ENCODE measurements around the gene ACER3.
"Not testable (repeated sequence)": the region's sequence is repeated elsewhere in the genome, so short reads cannot be mapped to it uniquely, and the experiment has no call there.

The ACER3 gene

DNA sequence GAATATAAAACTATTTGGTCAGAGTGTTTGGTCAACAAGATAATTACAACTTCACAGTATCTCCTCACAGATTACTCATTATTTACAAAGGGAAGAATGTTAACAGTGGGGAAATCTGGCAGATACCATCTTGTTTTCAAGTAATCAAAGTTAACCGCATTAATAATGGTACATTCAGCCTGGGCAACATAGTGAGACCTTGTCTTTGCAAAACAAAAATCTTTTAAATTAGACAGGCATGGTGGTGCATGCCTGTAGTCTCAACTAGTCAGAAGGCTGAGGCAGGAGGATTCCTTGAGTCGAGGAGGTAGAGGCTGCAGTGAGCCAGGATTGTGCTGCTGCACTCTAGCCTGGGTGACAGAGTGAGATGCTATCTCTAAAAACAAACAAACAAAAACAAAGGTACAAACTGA lies 78.5 kb downstream of the ACER3 start:
- no peak for DNase-seq

DNA sequence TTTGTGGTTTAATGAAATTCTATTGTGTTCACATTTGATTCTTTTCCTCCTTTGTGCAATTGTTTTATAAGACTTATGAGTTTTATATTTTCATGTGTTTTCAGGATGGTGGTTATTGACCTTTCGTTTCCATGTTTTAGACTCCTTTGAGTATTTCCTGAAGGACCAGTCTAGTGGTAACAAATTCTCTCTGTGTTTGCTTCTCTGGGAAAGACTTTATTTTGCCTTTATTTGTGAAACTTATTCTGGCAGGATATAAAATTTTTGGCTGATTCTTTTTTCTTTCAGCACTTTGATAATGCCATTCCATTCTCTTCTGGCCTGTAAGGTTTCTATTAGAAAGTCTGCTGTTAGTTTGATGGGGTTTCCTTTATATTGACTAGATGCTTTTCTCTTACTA lies 83.5 kb downstream of the ACER3 start:
- no peak for DNase-seq

DNA sequence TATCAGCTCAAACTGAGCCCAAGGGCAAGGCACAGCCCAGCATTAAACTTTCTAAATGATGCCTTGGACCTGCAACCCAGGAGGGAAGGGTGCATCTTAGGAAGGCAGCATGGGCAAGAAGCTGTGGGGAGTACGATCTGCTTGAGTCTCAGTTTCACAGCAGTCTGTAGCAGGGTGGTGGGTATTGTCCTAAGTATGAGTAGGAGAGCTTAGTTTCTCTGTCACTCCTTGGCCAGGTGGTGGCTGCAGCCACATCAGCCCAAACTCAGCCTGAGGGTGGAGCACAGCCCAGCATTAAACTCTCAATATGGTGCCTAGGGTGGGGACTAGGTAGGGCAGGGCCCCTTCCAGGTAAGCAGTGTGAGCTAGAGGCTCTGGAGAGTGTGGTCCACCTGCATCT lies 85.5 kb downstream of the ACER3 start:
- DNase-seq: no peak

DNA sequence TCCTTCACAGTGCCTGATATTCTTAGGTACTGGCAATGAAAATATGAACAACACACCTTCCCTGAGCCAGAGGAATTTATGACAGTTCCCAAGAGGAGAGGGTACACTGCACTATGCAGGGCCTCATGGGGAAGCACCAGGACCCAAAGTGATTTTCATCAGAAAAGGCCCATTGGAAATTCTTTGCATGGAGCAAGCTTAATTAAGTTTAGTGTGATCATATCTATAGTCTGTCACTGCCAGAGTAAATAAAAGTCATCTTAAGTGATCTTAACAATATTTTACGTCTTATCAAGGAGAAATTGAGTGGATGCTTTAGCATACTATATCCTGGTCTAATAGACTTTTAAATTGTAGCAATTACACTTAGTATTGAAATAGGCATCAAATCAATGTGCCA lies 86.5 kb downstream of the ACER3 start:
- DNase-seq: no peak

DNA sequence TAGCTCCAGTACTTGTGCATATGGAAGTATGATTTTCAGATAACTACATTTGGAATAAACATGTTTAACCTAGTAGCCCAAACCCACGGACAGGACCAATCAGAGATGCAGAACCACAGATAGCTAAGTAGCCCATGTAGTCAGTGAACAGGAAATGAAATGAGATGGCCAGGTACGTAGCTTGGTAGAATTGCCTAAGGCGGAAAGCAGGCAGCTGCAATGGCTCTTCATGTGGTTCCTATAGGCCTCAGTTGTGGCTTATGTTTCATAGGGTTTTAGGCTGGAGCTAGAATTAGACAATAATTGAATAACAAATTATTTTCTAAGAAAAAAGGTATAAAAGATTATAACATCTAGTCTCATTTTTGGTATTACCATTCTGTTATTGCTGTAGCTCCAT lies 87.1 kb downstream of the ACER3 start:
- no peak for DNase-seq

DNA sequence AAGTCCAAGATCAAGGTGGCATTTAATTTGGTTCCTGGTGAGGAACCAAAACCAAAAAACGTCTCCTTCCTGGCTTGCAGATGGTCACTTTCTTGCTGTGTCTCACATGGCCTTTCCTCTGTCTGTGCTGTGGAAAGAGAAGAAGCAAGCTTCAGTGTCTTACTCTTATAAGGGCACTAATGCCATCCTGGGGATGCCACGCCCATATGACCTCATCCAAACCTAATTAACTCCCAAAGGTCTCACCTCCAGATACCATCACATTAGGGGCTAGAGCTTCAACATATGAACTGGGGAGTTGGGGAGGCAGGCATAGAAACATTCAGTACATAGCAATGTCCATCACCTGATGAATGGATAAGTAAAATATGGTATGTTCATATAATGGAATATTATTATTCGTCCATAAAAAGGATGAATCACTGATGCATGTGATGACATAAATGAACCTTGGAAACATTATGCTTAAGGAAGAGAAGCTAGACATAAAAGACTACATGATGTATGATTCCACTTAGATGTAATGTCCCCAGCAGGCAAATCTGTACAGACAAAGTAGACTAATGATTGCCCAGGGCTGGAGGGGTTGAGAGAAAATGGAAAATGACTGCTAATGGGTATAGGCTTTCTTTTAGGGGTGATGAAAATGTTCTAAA lies 94.9 kb downstream of the ACER3 start:
- DNase-seq: no peak

DNA sequence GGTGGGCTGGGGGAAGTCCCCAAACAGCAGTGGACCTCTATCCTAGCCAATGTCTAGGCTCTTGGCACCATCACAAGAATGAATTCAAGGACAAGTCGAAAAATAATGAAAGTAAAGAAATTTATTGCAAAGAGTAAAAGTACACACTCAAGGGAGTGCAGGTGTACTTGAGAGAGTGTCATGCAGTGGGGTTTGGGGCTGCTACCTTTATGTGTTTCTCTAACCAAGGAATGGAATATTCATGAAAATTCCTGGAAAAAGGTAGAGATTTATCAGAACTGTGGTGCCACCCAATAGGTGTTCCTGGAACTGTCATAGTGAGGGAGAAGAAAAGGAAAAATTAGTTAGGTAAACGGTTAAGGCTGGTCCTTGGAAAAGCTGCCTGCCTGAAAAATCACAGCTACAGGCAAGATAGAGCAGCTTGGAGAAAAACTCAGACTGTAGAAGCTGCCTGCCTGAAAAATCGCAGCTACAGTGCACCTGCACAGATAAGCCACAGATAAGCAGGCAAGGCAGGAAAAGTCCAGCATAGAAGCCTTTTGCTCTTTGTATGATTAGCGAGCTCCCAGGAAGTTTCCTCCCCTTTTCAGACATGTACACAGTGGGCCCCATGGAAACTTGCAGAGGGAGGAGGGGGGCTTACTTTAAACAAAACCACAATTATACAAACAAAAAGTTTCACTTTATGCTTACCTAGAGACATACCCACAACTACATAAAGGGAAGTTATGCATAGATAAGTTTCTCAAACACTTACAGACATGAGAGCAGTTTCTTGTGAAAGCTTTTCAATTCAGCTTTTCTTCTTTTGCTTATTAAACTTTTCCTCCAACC lies 102.1 kb downstream of the ACER3 start:
- DNase-seq: no peak

DNA sequence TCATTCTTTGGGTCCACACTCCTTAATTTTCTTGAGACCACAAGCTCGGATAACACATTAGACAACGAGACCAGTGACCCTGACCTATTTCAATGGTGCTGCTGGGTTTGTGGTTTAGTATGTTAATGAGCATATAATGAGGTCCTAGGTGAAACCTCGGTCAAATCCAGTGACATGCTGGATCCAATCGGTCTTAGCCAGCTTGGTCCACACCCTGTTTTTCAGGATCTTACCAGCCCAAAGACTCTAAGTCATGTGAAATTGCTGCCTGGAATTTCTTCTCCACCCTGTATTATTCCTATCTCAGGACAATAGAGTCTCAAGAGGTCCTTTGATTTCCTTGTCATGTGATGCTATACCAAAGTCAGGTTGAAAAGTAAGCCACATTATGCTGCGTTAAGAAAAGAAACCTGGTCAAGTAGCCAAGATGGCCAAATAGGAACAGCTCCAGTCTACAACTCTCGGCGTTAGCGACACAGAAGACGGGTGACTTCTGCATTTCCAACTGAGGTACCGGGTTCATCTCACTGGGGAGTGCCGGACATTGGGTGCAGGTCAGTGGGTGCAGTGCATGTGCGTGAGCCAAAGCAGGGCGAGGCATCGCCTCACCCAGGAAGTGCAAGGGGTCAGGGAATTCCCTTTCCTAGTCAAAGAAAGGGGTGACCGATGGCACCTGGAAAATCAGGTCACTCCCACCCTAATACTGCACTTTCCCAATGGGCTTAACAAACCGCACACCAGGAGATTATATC lies 102.9 kb downstream of the ACER3 start:
- DNase-seq: not testable (repeated sequence)

DNA sequence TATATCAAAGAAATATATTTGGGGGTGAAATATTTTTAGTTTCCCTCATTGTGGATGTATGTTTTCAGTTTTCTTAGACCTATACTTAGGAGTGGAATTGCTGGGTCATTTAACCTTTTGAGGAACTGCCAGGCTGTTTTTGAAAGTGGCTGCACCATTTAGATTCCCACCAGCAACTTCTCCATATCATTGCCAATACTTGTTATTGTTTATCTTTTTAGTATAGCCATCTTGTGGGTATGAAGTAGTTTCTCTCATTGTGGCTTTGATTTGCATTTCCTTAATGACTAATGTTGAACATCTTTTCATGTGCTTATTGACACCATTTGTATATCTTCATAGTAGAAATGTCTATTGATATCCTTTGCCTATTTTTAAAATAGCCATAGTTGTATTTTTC lies 111.3 kb downstream of the ACER3 start:
- no peak for DNase-seq

DNA sequence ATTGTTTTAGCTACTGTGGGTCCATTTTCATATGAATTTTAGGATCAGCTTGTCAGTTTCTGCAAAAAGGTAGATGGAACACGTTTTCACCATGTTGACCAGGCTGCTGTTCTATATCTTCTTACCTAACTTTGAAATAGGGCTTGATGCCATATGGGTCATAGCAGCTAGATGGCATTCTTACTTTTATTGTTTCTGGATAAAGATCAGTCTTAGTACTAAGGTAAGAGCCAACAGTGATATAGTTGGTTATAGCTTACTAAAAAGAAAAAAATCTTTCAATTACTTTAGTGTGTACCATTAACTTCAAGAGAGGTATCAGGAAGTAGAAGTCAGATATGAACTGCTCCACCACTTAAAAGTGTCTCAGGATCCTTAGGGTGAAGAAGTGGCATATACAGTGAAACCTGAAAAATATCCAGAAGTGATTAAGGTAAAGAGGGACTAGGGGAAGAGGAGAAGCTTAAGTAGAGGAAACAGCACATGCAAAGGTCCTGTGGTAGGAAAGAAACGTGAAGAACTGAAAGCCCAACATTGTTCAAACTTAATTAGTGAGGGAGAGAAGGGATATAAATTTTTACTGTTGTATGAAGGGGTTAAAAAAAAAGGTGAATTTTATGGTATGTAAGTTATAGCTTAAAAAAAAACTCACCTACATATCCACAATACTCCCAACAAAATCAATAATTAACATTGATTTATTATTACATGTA lies 113.6 kb downstream of the ACER3 start:
- no peak for DNase-seq

DNA sequence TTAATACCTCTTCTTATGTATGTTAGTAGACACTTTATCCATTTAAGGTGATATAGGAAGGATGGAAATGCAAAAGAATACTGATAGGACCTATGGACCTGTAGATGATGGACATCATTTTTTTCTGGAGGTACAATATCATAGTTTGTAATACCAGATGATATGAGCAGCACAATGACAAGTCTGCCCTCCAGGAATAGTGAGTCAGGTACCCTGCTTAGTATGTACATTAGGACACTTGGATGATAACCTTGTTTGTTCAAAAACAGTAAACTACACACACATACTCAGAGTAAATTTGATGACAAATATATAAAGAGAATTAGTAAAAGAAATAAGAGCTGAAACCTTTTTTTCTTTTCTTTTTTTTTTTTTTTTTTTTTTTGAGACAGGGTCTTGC lies 114.8 kb downstream of the ACER3 start:
- DNase-seq: no peak

DNA sequence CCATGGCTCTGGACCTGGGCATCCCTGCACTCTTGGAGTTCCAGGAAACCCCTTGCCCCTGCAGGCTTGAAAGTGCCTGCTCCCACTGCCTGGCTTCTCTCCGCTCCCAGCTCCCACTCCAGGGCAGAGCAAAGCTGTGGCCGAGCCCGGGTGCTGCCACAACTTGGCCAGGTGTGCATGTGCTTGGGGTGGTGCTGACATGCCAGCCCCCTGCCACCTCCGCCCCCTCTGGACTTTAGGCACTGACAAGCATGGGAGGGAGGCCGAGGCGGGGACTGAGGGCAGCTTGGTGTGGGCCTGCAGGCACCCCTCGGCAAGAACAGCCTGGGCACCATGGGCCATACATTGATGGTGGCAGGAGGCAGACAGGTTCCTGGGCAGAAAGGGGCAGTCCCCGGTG lies 117.1 kb downstream of the ACER3 start:
- DNase-seq: no peak

DNA sequence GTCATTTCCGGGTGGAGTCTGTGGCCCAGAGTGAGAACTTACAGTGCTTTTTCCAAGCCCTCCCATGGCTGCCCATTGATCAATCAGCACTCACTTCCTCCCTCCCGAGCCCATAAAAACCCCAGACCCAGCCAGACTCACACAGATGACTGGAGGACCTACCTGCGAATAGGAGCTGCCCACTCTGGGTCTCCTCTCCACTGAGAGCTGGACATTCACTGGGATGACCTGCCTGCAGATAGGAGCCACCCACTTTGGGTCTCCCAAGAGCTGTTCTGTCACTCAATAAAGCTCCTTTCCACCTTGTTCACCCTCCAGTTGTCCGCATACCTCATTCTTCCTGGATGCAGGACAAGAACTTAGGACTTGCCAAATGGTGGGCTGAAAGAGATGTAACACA lies 117.5 kb downstream of the ACER3 start:
- no peak for DNase-seq

DNA sequence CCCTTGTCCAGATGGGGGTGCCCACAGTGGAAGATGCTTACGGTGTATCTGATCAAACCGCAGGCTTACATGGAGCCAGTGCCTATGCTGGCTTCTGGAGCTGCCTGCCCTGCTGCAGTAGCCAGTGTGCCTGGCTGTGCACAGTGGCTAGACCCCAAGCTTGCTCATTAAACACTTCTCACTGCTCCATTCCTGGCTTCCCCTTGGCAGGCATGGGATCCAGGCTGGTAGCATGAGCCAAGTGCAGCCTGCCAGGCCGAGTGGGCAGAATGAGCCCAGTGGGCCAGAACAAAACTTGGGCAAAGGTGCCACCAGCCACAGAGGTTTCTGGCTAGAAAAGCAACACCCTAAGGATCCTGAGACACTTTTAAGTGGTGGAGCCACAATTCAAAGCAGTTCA lies 118.1 kb downstream of the ACER3 start:
- no peak for DNase-seq

DNA sequence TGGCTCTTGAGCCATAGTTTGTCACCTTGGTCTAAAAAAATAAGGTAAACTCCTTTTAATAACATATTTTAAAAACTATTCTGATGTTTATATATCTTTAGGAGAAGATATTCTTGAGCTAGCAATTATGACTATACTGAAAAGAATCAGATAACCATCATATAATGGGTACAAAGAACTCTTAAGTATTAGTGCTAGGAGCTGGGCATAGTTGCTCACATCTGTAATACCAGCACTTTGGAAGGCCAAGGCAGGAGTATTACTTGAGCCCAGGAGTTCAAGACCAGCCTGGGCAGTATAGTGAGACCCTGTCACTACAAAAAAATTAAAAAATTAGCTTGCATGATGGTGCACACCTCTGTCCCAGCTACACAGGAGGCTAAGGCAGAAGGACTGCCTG lies 119.5 kb downstream of the ACER3 start:
- DNase-seq: no peak

DNA sequence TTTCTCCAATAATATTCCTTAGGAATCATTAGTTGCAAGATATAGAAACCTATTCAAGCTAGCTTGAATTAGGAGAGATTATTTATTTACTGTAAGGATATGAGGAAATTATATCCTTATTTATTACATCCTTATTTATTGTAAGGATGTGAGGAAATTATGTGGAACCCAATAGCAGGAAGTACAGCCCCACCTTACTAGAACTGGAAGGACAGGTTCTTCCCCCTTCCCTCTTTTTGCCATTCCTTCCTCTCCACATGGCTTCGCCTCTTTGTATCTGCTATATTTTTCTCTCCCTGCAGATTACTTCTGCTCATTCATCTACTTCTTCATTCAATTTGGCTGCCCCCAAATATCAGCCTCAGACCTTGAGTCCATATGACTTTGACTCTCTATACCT lies 124.0 kb downstream of the ACER3 start:
- no peak for DNase-seq

DNA sequence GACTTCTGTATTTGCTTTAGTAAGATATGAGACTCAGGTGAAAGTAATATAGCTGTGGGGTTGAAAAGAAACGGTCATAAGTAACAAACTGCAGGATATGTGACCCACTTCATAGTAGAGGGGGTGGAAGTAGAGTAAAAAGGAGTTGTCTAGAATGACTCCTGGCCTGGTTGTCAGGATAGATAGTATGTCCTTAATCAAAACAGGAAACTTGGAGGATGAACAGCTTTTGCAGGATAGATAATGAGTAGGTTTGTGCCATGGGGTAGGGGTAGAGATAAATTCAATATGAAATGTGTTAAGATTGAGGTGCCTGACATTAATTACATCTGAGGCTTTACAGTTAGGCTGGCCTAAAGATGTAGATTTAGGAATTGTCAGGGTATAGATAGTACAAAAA lies 126.5 kb downstream of the ACER3 start:
- DNase-seq: no peak

DNA sequence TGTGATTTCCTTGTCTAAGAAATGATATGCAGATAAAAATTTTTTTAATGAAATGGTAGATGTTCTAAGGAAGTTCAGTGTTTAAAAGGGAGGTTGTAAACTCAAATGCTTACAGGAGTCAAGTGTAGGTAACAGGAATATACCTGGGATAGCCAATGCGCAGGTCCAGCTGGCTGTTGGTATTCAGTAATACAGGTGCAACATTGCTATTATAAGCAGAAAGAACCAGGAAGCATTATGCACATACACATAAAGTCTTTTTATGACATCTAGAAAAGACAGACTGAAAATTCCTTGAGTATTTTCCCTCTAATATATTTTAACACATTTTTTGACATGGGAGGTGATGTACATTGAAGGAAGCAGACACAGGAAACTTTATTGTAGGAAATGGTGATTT lies 129.9 kb downstream of the ACER3 start:
- no peak for DNase-seq

DNA sequence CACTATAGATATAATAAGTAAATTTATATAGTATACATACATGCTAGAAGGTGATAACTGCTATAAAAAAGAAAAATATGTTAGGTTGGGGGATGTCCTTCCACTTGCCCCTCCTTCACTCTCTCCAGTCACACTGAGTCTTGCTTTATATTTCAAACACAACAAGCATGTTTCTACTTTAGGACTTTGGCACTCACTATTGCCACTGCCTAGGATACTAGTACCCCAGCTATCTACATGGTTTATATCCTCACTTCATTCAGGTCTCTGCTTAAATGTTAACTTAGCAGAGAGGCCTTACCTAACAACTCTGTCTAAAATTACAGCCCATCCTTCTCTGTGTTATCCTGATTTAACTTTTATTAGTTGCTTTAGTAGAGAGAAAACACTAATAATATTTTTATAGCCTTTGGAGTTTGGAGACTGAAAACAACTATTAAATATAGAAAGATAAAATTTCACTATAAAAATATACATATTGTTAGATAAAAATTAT lies 134.4 kb downstream of the ACER3 start:
- no peak for DNase-seq

DNA sequence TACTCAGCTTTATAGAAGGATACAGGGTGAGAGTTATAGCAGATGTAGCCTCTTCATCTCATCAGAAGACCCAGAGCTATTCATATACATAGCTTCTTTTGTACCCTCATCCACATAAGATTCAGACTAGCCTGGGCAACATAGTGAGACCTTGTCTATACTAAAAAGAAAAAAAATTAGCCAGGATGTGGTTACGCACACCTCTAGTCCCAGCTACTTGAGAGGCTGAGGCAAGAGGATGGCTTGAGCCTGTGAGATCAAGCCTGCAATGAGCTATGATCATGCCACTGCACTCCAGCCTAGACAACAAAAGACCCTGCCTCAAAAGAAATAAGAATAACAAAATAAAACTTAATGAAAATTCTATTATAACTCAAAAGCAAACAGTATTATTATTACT lies 136.8 kb downstream of the ACER3 start:
- no peak for DNase-seq

DNA sequence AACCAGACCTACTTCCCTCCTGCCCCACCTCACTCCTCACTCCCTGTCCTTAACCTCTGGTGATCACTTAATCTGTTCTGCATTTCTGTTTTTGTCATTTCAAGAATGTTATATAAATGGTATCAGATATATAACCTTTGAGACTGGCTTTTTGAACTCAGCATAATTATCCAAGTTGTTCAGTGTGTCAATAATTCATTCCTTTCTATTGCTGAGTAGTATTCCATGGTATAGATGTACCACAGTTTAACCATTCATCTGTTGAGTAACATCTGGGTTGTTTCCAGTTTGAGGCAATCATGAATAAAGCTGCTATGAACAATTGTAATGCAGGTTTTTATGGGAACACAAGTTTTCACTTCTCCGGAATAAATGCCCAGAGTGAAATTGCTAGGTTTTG lies 138.9 kb downstream of the ACER3 start:
- DNase-seq: no peak

DNA sequence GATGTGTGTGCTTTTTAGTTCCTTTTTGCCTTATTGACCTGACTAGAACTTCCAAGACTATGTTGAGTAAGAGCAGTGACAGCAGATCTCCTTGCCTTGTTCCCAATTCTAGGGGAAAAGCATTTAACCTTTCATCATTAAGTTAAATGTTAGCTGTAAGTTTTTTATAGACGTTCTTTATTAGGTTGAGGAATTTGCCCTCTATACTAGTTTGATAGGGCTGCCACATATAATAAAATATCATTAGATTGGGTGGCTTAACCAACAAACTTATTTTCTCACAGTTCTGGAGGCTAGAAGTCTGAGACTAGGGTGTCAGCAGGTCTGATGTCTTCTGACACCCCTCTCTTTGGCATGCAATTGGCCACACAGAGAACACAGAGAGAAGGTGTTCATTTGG lies 140.9 kb downstream of the ACER3 start:
- no peak for DNase-seq

DNA sequence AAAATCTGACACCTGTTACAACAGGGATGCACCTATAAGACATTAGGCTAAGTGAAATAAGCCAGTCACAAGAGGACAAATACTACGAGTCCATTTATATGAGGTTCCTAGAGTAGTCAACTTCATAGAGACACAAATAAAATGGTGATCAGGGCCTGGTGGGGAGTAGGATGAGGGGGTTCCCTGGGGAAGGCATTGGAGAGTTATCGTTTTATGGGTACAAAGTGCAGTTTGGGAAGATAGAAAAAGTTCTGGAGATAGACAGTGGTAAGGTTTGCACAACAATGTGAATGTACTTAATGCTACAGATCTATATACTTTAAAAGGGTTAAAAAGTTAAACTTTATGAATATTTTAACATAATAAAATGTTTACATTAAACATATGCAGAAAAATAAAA lies 142.1 kb downstream of the ACER3 start:
- DNase-seq: no peak

Data from effector CD4-positive, alpha-beta T cell (primary cell).